HG02970 (cell line): ENCODE measurements around the gene SMG5.

Source experiments
- ATAC-seq: cut with Tn5 transposase; IDR thresholded peaks from one replicate; pipeline ENCODE4 v1.9.1; 2021; ENCODE audit warnings: mild to moderate bottlenecking, moderate library complexity, moderate number of reproducible peaks; ENCODE audit not compliant: unreplicated experiment, low FRiP score

The SMG5 gene

DNA sequence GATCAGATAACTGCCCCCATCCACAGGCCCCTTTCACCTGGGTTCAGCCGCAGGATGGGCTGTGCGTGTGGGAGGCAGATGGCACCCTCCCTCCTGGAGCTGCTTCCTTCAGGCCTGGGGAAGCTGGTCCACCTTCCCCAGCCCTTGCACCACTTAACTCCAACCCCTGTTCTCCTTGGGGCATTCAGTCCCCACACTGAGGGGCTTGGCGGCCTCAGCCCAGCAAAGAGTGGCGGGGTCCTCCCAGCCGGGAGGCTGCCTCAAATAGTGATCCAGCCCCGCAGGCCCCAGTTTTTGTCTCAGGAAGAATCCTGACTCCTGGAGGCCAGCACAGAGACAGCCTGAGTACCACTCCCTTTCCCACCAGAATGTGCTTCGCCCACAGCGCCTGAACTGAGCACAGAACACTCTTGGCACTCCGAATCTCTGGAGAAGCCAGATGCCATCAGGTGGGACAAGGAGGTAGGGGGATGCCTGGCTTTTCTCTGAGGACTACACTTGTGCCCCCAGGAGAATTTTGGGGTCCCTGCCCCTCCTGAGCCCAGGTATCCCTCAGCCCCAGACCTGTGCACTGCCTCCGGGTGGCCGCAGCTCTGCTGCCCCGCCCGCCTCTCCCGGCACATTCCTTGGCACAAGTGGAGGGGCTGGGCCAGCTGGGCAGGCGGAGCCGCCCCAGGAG, 35.7 kb downstream of the SMG5 start:
- no peak for ATAC-seq

DNA sequence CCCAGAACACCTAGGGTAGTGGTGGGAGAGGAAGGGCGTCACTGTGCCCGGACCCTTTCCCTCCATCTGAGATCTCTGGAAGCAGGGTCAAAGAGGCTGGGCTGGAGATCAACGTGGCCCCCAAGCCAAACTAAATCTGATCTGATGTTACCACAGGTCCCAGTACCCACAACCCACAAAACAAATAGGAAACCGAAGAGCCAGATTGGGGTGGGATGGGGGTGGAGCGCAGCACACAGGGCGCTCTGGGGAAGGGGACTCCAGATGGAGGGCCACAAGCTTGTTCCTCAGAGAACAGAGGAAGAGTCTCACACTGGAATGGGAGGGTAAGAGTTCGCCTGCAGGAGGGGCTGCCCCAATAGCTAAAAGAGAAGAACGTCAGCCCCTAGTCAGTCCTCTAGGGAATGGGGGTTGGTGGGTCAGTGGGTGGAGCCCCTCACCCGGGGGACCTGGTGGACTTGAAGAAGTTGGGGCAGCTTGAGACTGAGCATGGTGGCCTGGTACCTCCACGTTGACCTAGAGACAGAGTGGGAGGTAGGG, 36.3 kb downstream of the SMG5 start:
- no peak for ATAC-seq

DNA sequence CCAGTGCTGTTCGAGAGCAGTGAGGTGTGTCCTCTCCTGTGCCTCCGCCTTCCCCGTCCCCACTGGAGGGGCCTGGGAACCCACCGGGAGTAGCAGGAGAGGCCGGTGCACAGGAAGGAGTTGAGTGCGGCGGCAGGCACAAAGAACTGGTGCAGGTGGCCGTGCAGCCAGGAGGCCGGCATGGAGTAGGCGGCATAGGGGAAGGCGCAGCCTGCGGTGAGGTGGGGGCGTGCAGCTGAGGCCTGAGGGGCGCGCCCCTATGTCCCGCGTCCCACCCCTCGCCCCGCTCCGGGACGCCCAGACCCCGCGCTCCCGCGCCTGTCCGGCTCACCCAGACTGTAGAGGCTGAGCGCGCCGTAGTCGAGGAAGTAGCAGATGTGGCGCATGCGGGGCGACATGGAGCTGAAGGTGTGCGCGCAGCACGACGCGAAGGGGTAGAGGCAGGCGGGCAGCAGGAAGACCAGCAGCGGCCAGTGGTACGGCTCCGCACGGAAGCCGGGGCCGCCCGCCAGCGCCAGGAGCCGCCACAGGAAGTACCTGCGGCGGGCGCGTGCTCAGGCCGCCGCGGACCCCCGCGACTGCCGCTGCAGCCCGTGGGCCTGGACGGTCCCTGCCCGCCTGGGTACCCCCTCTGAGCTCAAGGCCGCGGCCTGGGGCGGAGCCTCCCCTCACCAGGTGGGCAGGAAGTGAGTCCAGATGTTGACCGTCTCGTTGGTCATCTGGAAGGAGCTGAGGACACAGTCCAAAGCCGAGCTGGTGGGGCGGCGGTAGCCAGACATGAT, 37.0 kb downstream of the SMG5 start:
- no peak for ATAC-seq

DNA sequence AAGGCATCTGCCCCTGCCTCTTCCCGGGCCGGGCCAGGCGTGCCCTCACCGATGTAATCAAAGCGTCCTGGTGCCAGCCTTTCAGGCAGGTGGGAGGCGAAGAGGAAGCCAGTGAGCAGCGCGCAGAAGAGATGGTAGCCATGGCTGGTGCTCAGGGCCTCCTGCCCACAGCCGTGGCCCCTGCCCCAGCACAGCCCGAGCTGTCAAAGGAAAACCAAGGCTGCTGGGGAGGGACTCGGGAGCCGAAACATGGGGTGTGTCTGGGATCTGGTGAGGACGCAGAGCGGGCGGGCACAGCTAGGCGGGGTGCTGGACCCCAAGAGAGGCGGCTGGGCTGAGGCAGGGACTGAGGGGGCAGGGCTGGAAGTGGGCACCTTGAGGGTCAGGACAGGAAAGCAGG, 37.9 kb downstream of the SMG5 start:
- no peak for ATAC-seq

DNA sequence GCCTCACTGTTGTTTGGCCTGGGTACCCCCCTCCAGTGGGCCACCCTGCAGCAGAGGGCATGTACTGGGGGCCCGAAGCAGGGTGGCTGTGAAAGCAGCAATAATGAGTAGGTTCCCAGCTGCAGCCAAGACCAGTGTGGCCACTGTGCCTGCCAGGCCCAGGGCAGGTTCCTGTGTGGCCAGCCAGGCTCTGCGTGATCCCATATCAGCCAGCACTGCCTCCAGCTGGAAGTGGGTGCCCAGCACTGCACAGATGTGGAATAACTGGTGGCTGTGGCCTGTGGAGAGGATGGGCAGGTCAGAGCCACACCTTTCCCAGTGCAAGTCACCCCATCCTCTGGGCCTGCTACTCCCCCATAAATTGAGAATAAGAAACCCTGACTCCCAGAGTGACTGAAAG, 38.5 kb downstream of the SMG5 start:
- ATAC-seq: no peak

DNA sequence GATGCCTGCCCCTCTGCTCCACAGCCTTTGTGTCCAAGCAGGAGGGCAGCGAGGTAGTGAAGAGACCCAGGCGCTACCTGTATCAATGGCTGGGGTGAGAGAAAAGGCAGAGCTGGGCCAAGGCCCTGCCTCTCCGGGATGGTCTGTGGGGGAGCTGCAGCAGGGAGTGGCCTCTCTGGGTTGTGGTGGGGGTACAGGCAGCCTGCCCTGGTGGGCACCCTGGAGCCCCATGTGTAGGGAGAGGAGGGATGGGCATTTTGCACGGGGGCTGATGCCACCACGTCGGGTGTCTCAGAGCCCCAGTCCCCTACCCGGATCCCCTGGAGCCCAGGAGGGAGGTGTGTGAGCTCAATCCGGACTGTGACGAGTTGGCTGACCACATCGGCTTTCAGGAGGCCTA, 39.9 kb downstream of the SMG5 start:
- no peak for ATAC-seq

DNA sequence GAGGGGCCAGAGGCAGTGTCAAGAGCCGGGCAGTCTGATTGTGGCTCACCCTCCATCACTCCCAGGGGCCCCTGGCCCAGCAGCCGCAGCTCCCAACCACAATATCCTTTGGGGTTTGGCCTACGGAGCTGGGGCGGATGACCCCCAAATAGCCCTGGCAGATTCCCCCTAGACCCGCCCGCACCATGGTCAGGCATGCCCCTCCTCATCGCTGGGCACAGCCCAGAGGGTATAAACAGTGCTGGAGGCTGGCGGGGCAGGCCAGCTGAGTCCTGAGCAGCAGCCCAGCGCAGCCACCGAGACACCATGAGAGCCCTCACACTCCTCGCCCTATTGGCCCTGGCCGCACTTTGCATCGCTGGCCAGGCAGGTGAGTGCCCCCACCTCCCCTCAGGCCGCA, 40.7 kb downstream of the SMG5 start, which contains the start of gene BGLAP:
Gene BGLAP (plus strand): TSS at position 259 of the 400 bp plus-strand sequence. CDS start 48 bp downstream, at position 307.
- ATAC-seq: no peak

DNA sequence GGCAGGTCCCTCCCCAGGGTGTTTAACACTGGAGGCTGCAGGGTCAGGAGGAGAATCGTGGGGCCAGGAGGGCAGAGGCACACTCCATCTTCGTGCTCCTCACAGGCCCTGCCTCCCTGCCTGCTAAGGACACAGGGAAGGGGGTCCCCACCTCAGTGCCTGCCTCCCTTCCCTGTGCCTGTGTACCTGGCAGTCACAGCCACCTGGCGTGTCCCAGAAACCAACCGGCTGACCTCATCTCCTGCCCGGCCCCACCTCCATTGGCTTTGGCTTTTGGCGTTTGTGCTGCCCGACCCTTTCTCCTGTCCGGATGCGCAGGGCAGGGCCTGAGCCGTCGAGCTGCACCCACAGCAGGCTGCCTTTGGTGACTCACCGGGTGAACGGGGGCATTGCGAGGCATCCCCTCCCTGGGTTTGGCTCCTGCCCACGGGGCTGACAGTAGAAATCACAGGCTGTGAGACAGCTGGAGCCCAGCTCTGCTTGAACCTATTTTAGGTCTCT, 41.3 kb downstream of the SMG5 start:
- no peak for ATAC-seq

DNA sequence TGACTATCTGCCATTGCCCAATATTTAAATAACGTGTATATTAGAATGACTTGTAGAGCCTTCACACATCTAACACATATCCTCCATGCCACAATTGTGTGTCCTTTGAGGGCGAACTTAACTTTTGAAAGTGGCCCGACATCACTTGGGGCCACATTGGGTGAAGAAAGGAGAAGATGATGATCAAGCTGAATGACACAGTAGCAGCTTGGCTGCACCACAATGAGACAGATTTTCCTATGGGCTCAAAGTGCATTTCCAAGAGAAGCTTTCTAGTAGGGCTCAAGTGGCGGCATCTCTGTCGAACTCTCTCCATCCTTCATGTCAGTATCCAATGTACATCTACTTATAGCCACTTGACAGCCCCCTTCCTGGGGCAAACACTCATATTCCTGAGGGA, 44.4 kb downstream of the SMG5 start:
- no peak for ATAC-seq

DNA sequence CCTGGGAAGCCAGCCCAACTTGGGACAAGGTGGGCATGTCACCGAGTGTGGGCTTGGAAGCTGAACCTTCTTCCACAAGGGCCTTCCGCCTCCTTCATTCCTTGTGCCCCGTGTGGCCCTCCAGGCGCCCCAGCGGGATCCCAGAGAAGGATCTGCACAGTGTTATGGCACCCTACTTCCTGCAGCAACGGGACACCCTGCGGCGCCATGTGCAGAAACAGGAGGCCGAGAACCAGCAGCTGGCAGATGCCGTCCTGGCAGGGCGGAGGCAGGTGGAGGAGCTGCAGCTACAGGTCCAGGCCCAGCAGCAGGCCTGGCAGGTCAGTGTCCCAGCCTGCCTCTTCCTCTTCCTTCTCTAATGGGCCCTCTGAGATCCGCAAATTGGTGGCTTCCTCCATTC, 46.5 kb downstream of the SMG5 start:
- ATAC-seq: no peak

DNA sequence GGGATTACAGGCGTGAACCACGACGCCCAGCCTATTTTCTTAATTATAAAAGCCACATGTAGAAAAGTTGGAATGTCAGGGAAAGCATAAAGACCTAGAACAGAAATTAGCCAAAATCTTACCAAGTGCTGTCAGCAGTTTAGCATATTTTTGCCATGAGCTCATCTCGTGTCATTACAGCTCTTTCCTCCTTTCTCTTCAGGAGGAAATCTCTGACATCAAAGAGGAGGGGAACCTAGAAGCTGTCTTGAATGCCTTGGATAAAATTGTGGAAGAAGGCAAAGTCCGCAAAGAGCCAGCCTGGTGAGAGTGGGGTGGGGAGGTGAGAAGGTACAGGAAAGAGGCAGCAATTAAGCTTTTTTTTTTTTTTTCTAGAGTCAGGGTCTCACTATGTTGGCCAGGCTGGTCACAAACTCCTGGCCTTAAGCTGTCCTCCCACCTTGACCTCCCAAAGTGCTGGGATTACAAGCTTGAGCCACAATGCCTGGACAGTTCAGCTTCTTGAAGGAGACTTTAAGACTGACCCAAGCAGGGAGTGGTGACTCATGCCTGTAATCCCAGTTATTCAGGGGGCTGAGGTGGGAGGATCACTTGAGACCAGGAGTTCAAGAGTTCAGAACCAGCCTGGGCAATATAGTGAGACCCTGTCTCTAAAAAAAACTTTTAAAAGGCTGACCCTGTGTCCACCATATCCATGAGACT, 49.0 kb downstream of the SMG5 start:
- no peak for ATAC-seq

DNA sequence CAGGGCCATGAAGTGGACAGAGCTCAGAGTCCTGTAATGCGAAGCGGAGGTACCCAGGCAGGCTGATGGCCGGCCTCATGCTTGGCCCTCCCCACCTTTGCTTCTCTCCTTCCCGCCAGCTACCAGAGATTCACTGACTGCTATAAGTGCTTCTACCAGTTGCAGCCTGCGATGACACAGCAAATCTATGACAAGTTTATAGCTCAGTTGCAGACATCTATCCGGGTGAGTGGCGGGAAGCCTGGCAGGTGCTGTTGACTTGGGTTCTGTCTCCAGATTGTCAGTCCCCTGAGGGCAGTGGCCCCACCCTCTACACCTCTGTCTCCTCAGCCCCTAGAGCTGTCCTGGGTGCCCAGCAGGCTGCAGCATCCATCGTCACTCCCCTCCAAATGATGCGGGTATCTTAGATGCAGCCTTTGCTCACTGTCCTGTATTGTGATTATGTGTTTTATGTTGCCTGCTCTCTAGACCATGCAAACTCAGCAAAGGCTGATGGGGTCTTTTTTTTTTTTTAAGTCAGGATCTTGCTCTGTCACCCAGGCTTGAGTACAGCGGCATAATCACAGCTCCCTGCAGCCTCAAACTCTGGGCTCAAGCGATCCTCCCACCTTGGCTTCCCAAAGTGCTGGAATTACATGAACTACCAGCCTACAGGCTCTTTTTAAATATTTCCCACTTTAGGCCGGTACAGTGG, 50.3 kb downstream of the SMG5 start:
- no peak for ATAC-seq

DNA sequence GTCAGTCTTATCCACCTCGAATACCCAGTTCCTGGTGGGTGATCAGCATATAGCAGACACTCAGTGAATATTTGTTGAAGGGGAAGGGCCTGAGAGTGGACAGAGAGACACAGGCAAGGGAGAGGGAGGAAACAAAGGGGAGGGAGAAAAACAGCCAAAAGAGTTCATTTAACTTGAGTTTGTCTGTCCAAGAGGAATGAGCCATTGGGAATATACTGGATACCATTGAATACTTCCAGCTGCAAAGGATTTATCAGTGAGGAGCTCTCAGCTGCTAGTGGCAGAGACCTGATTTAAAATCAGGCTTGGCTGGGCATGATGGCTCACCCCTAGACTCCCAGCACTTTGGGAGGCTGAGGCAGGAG, 52.2 kb downstream of the SMG5 start:
- no peak for ATAC-seq

DNA sequence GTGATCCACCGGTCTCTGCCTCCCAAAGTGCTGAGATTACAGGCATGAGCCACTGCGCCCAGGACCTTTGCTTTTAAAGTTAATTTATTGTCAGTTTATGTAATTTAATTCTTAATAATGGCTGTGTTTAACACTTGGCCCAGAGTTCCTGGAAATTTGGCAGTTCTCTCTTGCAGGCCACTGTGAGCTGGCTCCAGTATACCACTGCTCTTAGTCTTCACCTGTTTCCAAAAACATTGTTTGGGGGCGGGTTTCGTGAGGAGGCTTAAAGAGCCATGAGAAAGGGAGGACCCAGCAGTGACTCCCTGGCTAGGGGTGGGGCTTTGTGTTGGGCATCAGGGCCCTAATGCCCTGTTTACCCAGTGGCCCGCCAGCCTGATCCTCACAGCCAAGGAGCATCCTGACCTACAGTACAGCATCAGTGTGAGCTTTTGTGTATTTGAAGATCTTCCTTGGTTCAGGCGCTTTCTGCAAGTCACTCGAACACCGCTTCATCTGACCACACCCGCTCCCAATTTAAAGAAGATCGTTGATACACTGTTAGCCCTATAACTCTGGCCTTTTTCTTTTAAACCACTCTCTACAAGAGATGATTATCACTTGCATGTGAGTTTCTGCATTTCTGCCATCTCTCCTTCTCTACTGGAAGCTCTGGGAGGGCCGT, 52.7 kb downstream of the SMG5 start:
- no peak for ATAC-seq

DNA sequence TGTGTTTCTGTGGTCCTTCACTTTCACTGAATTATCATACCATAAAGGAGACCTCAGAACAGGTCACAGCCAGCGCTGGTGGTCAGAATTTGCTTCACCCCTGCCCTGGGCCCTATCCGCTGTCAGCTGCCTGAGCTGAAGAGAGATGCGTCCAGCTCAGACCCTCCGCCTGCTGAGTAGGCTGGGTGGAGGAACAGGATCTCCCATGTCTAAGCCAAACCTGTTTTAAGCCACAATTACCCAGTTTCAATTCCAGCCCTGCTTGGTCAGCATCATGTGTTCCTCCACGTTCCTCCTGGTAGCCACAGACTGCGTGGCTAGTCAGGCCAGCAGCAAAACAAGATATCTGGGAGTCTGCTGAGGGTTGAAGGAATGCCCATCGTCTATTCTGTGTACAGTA, 54.1 kb downstream of the SMG5 start:
- ATAC-seq: no peak

DNA sequence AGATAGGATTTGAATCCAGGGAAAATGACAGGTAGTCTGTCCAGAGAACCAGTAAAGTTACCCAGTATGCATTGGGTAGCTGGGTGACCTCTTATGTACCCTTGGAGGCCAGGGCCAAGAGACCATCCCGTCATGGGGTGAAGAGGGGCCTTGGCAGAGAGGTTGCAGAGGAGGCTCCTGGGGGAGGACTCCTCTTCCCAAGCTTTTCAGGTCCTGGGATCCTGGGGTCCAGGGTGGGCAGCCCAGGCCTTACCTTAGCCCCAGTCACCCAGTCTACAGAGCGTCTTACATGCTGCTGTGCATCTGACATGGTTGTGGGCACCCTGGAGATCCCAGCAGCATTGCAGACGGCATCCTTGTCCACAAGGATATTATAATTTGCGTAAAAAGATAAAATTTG, 55.8 kb downstream of the SMG5 start:
- no peak for ATAC-seq

DNA sequence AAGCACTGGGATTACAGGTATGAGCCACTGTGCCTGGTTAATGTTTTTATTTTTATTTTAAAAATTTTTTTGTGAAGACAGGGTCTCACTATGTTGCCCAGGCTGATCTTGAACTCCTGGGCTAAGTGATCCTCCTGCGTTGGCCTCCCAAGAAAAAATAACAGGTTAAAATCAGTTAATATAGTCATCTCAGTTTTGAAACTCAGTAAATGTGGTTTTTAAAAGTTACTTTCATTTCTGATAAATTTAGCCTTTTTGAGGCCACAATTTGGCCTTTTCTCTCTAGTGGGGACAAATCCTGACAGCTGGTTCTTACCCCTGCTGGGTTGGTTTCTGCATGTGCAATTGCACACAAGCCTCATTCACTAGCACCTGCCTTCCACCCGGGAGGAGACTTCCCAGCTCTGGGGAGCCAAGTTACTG, 56.5 kb downstream of the SMG5 start:
- ATAC-seq: peak; percentile 45

DNA sequence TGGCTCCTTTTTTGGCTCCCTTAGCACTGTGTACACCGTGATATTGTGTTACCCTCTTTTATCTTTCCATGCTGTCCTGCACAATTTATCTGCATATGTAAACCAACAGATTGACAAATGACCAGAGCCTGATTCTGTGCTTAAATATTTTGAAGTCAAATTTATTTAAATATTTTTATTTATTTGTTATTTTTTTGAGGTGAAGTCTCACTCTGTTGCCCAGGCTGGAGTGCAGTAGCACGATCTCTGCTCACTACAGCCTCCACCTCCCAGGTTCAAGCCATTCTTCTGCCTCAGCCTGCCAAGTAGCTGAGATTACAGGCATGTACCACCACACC, 57.0 kb downstream of the SMG5 start:
- ATAC-seq: peak; percentile 3

DNA sequence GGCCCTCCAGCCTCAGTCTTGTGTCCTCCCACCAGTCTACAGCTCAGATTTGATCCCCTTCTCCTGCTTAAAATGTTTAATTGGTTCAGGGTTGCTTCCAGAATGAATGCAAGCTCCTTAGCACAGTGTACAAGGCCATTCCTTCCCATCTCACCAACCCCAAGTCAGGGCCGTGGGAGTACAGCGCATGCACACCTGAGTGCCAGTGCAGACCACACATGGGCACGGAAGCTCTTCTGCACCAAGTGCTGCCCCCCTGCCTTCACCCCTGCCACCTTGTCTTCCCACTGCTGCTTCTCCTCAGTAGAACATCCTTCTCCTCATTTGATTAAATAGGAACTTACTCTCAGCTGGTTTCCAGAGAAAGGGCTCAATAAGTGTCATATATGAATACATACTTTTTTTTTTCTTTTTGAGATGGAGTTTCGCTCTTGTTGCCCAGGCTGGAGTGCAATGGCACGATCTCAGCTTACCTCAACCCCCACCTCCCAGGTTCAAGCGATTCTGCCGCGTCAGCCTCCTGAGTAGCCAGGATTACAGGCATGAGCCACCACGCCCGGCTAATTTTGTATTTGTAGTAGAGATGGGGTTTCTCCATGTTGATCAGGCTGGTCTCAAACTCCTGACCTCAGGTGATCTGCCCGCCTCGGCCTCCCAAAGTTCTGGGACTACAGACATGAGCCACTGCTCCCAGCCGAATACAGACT, 60.5 kb downstream of the SMG5 start:
- ATAC-seq: no peak
